Epithelial cell of esophagus (primary cell): Measurements from ENCODE around the gene SBSN.
A peak's percentile ranks its signal among the peaks of the same experiment; 100 is the strongest.

Experiments
- DNase-seq: peaks from one replicate; pipeline ENCODE4 v3.0.0; 2010; ENCODE audit warnings: low read depth
- H3K4me3 ChIP-seq: 2 replicates; pipeline ENCODE4 v1.5.1; 2011; ENCODE audit warnings: mild to moderate bottlenecking, low read length, control low read depth
- TF ChIP-seq, protein P1 (sequence below): IDR thresholded peaks from 2 replicates; pipeline ENCODE4 v1.5.1; 2011; ENCODE audit warnings: low read depth, mild to moderate bottlenecking, low read length, control low read depth, inconsistent platforms; ENCODE audit not compliant: insufficient read depth; ENCODE audit errors: missing control alignments

The SBSN gene

GRCh38 chr19:35519291-35519690, 8.8 kb downstream of the SBSN start:
- peak; percentile 97 for DNase-seq
- TF ChIP-seq, protein P1, sequence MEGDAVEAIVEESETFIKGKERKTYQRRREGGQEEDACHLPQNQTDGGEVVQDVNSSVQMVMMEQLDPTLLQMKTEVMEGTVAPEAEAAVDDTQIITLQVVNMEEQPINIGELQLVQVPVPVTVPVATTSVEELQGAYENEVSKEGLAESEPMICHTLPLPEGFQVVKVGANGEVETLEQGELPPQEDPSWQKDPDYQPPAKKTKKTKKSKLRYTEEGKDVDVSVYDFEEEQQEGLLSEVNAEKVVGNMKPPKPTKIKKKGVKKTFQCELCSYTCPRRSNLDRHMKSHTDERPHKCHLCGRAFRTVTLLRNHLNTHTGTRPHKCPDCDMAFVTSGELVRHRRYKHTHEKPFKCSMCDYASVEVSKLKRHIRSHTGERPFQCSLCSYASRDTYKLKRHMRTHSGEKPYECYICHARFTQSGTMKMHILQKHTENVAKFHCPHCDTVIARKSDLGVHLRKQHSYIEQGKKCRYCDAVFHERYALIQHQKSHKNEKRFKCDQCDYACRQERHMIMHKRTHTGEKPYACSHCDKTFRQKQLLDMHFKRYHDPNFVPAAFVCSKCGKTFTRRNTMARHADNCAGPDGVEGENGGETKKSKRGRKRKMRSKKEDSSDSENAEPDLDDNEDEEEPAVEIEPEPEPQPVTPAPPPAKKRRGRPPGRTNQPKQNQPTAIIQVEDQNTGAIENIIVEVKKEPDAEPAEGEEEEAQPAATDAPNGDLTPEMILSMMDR = no peak
- no peak overlapping the region for H3K4me3 ChIP-seq

DNA sequence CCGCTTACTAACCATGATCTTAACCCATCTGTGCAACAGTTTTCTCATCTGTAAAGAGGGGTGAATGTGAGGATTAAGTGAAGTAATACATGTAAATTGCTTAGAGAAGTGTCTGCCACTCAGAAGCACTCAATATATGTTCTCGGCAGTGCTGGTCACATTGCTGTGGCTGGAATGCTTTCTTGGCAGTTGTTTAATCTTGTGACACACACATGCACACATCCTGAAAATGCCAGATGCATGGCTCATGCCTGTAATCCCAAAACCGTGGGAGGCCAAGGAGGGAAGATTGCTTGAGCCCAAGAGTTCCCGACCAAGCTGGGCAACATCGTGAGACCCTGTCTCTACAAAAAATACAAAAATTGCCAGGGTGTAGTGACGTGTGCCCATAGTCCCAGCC, 9.8 kb downstream of the SBSN start:
- DNase-seq = peak; percentile 94
- TF ChIP-seq, protein P1 = no peak
- H3K4me3 ChIP-seq = no peak overlapping the region

DNA sequence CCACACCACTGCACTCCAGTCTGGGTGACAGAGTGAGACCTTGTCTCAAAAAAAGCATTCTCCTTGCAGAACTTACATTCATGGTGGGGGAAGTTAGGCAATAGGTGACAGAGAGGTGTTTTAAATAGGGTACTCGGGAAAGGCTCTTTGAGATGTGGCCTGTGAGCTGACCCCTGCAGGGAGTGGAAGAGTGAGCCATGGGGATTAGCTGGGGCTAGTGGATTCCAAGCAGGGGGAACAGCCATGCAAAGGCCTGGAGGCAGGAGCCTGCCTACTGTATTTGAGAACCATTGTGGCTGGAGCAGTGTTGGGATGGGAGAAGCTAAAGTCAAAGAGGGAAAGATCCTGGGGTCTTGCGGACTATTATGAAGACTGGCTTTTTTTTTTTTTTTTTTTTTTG, 10.8 kb downstream of the SBSN start:
- no peak for DNase-seq
- TF ChIP-seq, protein P1 = no peak
- H3K4me3 ChIP-seq = no peak overlapping the region

DNA sequence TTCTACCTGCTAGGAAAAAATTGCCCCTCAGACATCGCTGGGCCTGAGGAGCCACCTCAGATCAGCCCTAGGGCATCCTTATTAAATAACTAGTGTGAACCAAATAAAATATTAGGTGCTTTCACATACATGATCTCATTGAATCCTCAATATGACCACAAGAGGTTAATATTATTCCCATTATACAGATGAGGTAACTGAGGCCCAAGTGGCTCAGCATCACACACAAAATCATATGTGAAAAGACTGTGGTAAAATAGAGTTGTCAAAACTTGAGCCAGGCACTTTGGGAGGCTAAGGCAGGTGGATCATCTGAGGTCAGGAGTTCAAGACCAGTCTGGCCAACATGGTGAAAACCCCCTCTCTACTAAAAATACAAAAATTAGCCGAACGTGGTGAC, 11.8 kb downstream of the SBSN start:
- DNase-seq = no peak
- TF ChIP-seq, protein P1 = no peak
- no peak overlapping the region for H3K4me3 ChIP-seq

DNA sequence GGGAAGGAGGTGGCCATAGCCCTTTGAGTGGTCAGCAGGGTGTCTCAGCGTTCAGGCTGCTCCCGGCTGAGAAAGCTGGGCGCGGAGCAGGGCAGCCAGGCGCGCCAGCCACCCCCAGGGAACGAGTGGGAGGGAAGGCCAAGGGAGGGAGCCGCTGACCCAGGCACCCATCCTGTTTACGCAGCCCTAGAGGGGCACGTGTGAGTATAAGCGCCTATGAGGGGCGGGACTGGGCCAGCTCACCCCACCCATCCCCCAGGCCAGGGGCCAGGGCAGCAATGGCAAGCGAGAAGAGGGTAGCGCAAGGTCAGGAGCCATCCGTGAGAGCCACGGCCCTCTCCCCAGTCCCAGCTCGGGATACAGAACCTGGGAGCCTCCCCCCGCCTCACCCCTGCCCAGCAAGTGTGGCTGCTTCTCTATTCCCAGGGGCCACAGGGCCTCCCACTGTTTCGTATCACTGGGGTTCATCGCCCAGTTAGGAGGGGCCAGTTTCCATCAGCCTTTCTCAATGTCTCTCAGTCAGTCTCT, 13.8 kb downstream of the SBSN start:
- TF ChIP-seq, protein P1 = no peak
- no peak overlapping the region for H3K4me3 ChIP-seq

GRCh38 chr19:35513628-35514281, 14.4 kb downstream of the SBSN start, which contains the start of gene DMKN:
Gene DMKN, minus strand, starts transcription at chr19:35513649. Its CDS starts 174 bp downstream, at chr19:35513475.
- TF ChIP-seq, protein P1 = peak; percentile 40
- DNase-seq = peak; percentile 93
- peak within 1 kb of the TSS; percentile 45 for H3K4me3 ChIP-seq

More for the DNA sequence above, 13.8 kb downstream of the SBSN start:
- peak; percentile 48 for DNase-seq
